DOHH2 (cell line): ENCODE results near the gene RELN.

Experiments used
- CTCF ChIP-seq: fragments of 200-600 bp; sonication (generic); IDR thresholded peaks from one replicate; pipeline ENCODE4 v1.5.1; 2014; ENCODE audit warnings: antibody characterized with exemption, mild to moderate bottlenecking, low read depth, low read length; ENCODE audit not compliant: poor library complexity, severe bottlenecking
- EZH2phosphoT487 ChIP-seq: fragments of 200-600 bp; sonication (generic); IDR thresholded peaks from 2 replicates; pipeline ENCODE4 v1.6.1; 2017; ENCODE audit warnings: borderline replicate concordance, mild to moderate bottlenecking, antibody characterized with exemption, low read length, moderate library complexity, mixed read lengths

- TF ChIP-seq EZH2phosphoT487 (no peak), CTCF (no peak)
Measured at GRCh38 chr7:103894656-103895596, 94.5 kb downstream of the RELN start.
